Activated CD4-positive, alpha-beta T cell treated with anti-CD3 and anti-CD28 coated beads, Interleukin-10, Interleukin-2, amounts not matched to agents 100 ng/mL and 50 ng/mL, durations not matched to agents 16 hours and 8 hours (primary cell): ENCODE measurements around the gene SFTA2.

Source experiments
- DNase-seq: peaks from one replicate; pipeline ENCODE4 v3.0.0-alpha.2; 2020

Gene SFTA2

DNA sequence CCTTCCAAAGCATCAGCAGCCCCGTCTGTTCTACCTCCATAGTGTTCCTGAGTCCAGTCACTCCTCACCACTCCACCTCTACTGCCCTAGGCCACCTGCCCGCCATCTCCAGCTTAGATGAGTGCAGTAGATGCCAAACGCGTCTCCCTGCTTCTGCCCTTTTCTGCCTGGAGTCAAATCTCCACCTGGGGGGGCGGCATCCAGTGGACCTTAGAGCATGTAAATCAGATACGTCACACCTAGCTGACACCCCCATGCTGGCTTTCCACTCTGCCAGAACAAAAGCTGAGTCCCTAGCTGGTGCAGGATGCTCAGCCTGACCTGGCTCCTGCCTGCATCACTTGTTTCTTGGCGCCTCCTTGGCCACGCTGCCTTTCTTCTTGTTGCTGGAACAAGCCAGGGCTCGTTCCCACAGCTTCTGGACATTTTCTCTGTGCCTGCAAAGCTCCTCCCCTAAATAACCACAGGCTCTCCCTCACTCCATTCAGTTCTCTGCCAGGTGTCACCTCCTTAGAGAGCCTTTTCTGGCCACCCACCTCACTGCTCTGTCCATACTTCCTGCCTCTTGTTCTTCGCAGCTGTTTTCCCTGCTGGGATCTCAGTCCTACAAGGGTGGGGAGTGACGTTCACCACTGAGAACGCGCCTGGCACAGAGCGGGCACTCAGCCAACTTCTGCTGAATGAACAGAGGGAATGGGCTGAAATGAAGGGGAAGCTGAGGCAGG lies 41.9 kb downstream of the SFTA2 start:
- no peak for DNase-seq

DNA sequence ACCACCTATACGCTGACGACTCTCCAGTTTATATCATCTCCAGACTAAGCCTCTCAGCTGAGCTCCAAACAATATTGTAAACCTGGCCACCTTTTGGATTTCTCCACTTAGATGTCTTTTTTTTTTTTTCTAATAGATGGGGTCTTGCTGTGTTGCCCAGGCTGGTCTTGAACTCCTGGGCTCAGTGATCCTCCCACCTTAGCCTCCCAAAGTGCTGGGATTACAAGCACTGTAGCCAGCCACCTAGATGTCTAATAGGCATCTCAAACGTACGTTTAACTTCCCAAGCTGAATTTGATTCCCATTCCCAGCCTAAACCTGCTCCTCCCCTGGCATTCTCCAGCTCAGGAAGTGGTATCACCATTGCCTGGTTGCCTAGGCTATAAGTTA lies 42.5 kb downstream of the SFTA2 start:
- no peak for DNase-seq

GRCh38 chr6:30888816-30889495 lies 43.0 kb downstream of the SFTA2 start:
- no peak for DNase-seq

GRCh38 chr6:30887901-30888815 lies 43.8 kb downstream of the SFTA2 start:
- DNase-seq = no peak

DNA sequence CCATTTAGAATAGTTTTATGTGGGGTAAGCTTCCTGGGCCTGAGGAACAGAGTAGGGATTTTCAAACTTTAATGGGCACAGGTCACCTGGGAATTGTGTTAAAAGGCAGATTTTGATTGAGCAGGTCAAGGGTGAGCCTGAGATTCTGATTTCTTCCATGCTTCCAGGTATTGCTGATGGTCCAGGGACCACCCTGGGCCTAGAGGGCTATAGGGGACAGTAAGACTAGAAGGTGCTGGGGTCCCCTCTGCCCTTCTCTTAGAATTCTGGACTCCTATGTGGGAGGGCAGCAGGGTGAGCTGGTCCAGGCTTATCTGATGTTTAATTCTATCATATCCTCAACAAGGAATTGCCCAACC lies 45.1 kb downstream of the SFTA2 start:
- no peak for DNase-seq

GRCh38 chr6:30885999-30886896 lies 45.7 kb downstream of the SFTA2 start:
- no peak for DNase-seq

GRCh38 chr6:30885481-30885998 lies 46.4 kb downstream of the SFTA2 start:
- DNase-seq = no peak

DNA sequence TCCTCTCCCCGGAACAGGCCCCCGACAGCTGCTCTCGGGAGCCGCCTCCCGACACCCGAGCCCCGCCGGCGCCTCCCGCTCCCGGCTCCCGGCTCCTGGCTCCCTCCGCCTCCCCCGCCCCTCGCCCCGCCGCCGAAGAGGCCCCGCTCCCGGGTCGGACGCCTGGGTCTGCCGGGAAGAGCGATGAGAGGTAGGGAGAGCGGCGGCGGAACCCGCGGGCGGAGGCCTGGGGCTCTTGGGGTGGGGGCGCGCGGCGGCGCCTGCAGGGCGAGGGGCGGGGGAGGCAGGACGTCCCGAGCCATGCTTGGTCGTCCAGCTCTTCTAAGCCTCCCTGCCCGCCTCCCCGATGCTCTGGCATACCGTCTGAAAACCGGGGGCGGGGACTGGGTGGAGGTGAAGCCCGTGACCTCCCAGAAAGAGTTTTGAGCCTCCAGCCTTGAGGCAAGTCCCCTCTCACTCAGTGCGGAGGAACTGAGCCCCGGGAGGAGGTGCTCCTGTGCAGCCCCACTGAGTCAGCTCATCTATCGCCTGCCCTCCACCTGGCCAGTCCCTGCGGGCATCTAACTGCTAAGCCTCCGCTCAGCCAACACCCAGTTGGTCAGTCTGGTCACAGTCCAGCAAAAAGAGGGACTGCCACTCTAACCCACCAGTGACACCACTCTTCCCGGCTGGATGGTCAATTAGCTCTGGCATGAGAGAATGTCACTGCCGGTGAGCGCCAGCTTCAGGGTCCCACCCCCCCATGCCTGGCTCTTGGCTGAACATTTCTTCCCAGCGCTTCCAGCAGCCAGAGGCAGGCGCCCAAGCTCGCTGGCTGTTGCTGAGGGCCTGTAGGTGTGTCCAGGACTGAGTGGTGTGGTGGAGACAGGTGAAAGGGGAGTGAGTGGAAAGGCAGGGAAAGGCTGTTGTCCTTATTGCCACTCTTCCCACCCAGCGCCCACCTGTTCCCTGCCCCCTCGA lies 47.2 kb downstream of the SFTA2 start:
- DNase-seq = peak; percentile 27

DNA sequence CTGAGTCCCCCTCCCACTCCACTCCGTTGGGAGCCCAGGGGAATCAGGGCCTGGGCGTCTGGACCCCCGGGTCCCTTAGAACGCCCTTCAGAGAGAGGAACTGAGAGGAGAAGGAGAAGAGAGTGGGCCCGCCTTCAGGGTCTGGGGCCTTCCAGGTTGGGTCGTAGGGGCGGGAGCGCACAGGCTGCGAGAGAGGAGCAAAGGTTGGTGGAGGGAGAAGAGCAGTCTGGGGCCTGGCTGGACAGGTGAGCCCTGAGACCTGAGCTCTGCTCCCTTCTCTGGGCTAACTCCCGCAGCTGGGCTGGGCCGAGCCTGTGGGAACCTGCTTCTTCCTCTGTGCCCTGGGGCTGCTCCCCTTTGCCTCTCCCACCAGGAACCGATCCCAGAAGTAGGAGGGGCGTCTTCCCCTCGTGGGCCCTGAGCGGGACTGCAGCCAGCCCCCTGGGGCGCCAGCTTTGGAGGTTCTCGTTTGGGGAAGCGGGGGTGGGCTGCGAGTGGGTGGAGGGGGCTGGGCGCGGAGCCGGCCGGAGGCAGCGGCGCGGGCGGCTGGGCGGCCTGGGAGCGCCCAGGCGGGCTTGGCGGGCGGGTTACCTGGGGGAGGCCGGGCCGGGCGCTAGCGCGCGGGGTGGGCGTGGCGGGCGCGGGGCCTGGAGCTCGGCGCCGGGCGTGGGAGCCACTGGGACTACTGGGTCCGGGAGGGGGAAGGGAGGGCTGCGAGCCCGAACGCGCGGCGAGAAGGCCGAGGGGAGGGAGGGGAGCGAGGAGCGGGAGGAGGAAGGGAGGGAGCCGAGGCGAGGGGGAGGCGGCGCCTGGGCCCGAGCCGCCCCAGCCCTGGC lies 48.1 kb downstream of the SFTA2 start, which contains the start of gene DDR1:
Gene DDR1, plus strand, starts transcription at position 835 of the 836 bp plus-strand sequence. CDS start 4,211 bp downstream, outside the sequence.
- DNase-seq = peak; percentile 36

- no peak for DNase-seq
These were observed 48.9 kb downstream of the SFTA2 start for GRCh38 chr6:30882759-30883684.

DNA sequence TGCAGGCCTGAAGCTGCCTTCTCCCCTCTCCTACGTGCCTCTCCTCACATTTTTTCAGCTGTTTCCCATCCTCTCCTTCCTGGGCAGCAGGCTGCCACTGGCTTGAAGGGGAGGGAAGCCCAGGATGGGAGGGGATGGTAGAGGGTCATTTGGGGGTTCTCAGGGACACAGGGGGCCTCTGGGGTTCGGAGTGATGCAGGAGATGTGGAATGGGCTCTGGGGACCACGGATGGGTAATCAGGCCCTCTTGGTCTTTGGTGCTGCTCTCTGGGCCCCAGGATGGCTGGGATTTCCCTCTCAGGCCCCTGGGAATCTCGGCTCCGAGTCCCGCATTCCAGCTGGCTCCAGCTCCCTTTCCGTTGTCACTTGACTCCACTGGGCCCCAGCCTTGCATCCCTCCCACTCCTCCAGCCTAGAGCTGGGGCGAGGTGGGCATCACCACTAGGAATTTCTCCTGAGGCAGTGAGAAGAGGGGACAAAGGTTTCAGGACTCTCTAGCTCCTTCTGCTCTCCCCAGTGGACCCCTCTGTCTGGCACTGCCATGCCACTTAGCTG lies 49.7 kb downstream of the SFTA2 start:
- no peak for DNase-seq

DNA sequence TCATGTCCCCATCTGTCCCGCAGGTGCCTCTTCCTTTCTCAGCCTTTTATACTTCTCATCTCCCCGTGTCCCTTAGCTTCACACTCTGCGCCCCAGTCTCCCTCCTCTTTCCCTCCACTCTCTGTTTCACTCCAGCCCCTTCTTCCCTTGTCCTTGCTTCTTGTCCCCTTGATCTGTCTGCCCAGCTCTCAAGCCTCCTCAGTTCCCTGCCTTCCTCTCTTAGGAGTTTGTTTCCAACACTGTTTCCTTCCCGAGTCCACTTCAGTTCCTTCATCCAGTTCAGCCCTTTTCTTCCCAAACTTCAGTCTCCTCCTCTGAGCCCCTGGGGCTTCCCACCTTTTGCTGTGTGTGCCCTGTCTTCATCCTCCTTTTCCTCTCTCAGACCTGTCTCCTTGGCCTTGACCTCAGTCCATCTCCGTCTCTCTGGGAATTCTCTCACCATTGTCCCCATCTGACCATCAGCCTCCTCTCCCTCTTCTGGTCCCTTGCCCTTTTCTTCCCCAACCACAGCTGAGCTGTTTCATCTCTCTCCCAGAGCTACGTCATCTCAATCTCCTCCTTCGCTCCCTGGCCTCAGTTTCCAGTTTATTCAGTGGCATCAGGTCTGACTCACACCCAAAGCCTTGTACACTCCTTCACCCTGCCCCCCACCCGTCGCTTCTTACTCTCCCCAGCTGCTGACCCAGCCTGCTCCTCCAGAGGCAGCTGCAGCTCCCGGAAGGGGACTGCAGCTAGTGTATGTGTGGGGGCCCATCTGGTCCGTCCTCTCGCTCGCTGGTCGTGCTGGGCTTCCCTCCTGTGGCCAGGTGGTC lies 50.4 kb downstream of the SFTA2 start:
- no peak for DNase-seq
